ENCODE data around the gene DCBLD1.

DCBLD1 gene

DNA sequence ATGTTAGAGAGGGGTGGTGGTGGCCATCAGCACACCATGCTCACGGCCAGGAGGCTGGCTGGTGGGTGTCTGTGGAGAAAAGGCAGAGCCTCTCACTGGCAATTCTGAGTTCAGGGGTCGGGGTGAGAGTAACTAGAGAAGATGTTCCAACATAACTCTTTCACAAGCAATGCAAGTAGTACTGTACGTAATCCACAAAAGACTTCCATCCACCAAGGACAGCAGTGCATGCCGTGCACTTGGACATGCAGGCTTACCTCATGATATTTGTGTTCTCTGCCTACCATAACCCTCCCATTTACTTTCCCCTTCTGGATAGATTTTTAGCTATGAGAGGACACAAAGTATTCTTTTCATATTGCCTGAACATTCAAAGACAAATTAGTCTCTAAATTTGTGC lies 51.3 kb downstream of the DCBLD1 start:
- no peak for DNase-seq

DNA sequence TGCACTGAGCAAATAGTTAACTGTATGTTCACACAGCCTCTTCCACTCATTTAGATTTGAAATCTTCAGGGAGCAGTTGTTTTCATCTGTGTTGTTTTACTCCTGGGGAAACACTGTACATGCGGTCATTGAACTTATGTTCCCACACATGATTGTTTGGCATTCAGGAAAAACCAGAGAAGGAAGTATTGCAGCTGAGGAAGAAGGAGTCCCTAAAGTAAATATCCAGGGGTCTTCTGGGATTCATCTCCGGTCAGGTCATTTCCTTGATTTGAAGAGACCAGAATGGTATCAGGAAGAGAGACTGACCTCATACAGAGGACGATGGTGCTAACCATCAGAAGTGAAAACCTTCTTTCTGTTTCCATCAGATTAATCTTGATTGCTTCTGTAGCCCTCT lies 52.5 kb downstream of the DCBLD1 start:
- no peak for DNase-seq

DNA sequence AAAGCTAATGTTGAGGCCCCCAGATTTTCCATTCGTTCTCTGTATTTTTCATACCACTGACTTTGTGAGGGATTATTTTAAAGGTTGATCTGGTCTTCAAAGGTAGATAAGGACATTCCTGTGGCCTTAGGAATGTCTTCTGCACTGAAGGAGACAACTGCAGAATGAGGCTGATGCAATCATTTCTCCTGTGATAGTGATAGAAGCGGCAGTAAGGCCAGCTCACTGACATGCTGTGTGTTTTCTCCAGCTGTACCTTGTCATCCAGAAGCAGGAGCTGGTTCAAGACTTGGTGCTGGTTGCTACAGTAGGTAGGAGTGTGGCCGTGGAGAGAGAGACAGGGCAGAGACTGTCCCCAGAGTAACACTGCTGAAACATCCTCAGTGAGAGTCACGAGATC lies 53.8 kb downstream of the DCBLD1 start:
- no peak for DNase-seq

DNA sequence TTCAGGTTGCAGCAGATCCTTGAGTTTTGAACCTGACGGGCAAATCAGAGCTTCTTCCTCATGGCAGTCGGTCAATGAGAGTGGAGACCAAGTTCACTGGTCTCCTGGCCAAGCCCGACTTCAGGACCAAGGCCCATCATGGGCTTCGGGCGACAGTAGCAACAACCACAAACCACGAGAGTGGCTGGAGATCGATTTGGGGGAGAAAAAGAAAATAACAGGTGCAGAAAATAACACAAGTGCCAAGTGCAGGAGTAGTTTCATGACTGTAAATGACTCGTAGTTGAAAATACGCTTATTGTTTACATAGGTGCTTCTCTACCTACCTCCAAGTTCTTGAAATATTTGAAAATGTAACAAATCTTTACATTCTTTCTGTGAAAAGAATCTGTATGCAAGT lies 56.1 kb downstream of the DCBLD1 start:
- no peak for DNase-seq

DNA sequence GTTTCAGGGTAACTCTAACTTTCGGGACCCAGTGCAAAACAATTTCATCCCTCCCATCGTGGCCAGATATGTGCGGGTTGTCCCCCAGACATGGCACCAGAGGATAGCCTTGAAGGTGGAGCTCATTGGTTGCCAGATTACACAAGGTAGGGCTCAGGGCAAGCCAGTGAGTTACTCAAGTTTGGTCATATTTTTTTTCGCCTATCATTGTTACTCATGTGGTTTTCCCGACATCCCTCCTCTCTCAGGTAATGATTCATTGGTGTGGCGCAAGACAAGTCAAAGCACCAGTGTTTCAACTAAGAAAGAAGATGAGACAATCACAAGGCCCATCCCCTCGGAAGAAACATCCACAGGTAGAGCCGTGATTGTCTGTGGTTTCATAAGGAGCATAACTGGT lies 58.2 kb downstream of the DCBLD1 start:
- DNase-seq, result no peak

DNA sequence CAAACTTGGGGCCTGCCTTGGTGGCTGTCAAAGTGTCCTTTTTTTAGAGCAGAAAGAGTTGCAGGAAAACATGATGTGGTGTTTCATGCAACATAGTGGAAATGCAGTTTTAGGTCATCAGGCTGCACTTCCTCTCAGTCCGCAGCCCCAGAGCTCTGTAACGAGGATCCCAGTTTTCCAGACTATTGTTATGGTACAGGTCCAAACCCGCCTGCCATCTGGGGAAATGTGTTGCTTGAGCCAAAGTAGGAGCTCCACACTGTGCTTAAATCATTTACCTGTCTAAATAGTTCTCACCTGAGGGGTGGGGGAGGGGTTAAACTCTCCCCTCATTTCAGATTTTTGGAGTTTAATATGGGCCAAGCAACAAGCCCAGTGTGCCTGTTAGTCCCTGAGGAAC lies 60.0 kb downstream of the DCBLD1 start:
- DNase-seq, result peak; percentile 17

DNA sequence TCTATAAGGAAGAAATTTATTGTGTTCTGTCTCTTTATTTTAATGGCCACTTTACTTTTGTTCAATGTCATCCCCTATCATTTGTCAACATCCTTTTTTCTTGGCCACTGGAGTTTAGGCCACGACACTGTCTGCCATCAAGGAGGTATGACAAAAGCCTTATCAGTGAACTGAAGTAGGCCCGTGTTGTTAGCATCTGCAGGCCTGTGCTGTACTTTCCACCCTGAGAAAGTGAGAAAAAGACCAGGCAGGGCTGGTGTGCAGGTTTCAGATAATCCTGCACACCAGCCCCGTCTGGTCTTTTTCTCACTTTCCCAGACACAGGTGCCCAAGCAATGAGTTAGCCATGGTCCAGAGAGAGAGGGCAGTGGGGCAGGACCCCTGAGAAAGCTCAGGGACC lies 62.2 kb downstream of the DCBLD1 start:
- DNase-seq, result no peak

DNA sequence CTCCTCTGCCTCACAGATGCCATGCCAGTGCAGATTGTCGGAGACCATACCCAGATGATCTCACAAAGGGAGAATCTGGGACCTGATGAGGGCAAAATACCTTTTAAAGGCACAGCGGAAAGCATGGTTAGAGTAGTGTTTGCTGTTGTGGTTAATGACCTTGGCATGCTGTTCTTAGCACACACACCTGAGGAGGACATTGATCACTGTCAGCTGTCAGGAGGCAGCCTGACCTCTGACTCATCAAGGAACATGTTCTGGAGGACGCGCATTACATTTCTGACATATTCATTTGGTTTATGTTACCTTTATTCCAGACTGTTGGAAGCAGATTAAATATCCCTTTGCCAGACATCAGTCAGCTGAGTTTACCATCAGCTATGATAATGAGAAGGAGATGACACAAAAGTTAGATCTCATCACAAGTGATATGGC lies 62.7 kb downstream of the DCBLD1 start:
- peak; percentile 57 for DNase-seq

DNA sequence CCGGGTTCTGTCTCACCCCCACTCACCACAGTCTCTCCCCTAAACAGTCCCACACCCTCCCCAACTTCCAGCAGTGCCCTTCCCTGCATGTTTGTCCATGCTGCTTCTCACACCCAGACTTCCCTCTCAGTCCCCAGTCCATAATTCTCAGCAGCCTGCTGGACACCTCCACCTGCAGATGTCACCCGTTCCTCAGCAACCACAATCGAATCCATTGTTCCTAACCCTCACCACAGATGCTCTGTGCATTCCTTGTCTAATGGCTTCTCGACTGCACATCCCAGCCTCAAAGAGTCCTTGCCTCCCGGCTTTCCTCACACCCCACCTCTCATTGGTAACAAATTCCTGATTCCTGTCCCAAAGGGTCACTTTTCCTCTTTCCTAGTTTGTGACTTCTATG lies 64.2 kb downstream of the DCBLD1 start:
- peak; percentile 11 for DNase-seq

DNA sequence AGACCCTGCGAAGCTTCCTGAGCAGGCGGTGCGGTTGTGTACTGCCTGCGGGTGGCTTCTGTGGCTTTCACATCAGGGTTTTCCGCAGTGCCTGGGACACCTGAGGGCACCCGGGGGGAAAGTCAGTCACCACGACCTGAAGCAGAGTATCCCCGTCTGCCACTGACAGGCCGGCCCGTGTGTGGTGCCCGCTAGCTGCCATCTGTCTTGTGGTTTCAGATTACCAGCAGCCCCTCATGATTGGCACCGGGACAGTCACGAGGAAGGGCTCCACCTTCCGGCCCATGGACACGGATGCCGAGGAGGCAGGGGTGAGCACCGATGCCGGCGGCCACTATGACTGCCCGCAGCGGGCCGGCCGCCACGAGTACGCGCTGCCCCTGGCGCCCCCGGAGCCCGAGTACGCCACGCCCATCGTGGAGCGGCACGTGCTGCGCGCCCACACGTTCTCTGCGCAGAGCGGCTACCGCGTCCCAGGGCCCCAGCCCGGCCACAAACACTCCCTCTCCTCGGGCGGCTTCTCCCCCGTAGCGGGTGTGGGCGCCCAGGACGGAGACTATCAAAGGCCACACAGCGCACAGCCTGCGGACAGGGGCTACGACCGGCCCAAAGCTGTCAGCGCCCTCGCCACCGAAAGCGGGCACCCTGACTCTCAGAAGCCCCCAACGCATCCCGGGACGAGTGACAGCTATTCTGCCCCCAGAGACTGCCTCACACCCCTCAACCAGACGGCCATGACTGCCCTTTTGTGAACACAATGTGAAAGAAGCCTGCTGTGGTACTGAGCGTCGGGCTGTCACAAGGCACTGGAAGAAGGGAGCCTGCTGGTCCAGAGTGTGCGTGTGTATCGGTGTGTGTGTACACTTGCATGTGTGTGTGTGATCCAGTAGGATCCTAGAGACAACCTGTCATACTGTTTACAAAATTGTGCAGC lies 65.5 kb downstream of the DCBLD1 start:
- DNase-seq, result peak; percentile 14

DNA sequence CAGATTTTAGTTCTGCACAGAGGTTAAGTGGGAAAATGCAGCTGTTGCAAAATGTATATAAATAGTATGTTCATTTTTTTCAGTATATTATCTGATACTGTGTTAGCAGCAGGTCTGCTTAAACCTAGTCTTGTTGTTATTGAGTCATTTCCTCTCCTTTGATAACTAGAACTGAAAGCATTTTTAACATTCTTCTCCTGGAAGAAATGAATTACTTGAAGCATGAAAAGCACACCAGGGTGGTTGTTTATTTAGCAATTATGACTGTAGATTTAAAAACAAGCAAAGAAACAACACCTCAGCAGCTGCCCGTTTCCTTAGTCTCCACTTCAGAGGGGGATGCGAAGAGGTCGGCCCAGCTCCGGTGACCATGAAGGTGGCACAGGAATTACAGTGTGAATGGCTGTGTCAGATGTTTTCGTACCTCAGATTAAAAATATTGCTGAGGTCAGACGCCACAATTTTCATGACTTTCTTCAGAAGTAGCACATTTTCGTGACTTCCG lies 66.4 kb downstream of the DCBLD1 start:
- DNase-seq, result peak; percentile 51

DNA sequence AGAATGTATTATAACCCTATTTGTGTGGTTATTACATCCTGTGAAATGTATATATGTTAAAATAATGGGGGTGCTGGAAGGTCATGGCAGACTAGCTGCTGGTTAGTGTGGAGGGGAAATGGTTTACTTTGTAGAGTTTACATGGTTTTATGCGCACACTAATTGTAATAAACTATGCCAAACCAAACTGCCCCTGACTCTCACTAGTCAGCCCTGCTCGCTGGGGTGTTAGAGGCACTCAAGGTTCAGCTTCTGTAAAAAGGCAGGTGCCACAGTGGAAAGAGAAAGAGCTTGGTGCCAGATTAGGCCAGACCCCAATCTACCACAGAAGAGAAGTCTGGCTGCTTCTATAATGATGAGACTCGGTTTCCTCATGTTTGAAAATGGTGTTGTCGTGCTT lies 67.1 kb downstream of the DCBLD1 start:
- no peak for DNase-seq

DNA sequence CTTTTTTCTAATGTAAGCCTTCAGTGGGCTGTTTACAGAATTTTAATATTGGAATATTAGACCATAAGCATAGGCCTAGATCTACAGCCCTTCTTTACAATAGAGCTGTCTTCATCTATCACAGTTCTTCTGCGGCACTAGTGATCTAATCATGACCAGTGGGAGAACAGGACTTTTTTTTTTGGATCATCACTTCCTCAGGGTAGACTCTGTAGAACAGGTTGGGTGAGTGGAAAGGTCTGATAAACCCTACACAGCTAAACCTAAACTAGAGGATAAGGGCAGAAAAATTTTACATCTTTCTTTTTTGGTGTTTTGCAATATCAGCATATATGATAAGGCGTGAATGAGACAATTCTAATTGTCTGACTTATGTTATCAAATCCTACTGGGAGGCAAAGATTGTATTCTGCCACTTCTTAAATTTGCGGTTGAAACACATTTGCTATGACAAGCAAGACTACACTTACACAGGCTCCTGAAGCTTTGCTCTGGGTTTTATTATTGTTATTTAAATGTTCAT lies 67.7 kb downstream of the DCBLD1 start:
- DNase-seq, result no peak

DNA sequence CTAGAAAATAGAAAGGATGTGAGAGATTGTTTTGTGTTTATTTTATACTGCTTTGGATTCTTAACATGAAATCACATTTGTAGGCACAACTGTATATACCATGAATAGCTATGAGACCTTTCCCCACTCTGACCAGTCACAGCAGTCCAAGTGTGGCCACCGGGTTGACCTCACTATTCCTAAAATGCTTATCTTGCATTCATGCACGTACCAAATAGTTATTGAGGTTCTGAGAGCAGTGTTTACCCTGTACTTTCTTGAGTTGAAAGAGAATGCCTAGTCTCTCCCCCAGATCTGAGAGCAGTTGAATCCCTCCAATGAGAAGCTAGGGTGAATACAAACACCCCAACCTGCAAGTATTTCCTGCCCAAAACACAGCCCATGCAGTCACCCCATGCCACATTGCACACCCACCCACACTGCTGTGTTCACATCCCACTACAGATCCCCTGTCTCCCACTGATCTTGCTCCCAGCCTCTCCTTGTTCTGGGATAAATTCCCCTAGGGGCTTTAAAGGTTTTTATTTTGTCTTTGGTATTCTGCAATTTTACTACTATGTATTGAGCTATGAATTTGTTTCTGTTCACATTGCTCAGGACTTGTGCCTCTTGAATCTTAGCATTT lies 68.3 kb downstream of the DCBLD1 start:
- no peak for DNase-seq

DNA sequence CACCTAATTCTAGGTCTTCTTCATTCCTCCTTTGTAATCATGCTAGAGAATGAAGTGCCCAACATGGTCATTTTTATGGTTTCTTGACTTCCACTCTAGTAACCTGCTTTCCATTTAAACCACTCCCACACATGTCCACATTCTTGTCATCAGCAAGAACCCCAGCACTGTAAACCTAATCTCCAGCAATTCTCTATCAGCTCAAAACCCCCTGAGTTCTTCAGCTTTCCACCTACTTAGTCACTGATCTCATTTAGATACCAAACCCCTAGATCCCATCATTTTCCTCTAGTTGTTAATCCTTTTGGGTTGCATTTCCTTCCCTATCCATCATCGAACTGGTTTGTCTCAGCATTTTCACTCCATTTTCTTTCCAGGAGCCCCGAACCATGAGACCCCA lies 70.1 kb downstream of the DCBLD1 start:
- no peak for DNase-seq

DNA sequence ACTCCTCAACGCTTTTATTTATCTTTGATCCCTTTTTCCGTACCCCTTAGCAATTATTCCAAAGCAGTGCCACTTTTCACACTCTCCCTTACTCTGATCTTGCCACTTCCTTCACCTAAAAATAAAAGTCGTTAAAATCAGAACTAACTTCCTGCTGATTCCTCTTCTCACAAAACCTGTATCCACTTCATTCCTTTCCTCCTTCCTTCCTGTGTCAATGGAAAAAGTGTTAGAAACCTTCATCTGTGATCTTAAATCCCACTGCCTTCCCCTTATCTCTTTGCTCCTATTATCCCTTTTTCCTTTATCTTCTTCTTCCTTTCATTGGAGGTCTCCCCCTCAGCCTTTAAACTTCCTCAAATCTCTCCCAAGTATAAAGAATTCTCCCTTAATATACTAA lies 70.7 kb downstream of the DCBLD1 start:
- DNase-seq, result no peak

DNA sequence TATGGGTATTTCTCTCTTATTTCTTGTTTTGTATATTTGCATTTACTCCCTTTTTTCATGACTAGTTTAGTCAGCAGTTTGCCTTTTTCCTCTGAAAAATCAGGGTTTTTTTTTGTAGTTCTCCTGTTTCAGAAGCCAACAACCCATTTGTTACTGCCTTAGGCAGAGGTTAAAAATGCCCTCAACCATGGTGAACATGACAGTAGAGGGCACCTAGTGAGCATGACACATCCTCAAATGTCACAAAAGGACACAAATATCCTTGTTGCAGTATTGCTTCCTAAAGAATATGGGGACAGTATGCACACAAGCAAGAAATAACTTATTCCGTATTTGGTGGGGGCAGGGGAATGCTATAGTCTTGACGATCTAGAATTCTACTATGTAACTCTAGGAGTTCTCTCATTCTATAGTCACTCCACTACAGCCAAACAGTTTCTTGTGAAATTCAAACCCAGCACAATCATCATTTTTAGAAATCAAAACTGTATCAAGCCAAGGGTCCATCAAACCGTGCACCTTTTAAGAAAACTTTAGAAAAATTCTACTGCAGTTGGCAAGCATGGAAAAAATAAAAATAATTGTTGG lies 72.9 kb downstream of the DCBLD1 start:
- no peak for DNase-seq

DNA sequence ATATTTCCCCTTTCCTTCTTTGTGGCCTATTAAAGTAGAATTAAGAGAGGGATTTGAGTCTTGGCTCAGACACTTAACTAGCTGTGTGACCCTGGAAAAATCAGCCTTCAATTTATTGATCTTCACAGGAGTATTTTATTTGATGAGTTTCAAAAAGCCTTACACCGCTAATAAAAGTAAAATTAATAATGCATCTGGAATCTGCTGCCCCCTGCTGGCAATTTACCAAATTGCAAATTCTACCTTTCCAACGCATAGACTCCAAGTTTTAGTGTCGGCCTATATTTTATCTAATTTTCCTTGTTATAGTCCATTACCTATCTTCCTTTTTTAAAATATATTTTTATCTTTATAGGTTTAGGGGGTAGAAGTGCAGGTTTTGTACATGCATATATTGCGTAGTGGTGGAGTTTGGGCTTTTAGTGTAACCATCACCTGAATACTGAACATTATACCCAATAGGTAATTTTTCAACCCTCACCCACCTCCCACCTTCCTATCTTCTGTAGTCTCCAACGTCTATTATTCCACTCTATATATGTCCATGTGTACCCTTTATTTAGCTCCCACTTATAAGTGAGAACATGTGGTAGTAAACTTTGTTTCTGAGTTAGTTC lies 73.5 kb downstream of the DCBLD1 start:
- peak; percentile 8 for DNase-seq

DNA sequence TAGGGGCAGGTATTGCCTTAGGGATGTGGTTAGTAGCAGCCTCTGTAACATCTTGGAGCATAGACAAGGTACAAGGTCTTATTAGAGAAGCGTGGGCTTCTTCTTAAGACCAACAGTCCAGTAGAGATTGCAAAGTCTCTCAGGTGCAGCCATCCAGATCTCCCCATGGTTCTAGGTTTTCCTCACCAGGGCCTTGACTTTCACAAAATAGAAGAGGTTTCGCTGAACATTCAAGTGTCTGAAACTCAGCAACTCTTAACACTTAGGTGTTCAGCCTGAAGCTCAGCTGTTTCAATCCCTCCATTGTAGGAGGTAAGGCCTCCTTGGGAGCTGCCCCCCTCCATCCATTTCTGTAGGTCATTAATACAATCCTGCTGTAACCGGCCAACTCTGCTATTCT lies 75.5 kb downstream of the DCBLD1 start:
- DNase-seq, result no peak

DNA sequence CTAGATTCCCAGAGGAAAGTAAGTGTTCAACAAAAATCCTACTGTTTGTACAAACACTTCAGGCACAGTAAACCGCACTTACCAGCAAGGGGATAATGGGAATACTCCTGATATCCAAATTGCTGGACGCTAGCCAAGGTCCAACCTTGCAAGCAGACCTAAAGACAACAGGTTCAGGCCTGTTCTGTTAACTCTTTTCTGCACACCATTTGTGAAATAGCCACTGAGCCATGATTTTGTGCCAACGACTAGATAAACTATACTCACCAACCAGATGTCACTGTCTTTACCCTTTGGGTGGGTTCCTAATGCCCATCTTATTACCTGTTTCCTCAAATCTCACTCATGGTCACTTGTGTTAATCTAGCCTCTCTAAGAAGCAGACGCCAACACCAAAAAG lies 76.3 kb downstream of the DCBLD1 start:
- peak; percentile 19 for DNase-seq

DNA sequence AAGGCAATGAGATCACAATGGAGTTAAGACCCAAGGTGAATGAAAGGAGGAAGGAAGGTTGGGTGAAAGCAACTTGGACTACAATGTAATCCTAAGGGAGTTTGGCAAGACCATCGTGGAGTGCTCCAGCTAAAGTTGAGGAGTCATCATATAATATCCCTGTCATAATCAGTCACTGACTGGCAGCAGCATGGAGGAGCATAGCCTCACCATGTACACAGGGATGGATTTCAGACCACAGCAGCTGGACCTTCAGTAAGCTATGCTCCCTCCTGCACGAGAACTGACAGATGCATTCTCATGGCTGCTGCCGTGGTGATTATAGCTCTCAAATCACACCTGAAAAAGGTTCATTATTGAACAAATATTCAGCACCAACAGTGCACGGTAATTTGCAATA lies 76.8 kb downstream of the DCBLD1 start:
- DNase-seq, result peak; percentile 6

DNA sequence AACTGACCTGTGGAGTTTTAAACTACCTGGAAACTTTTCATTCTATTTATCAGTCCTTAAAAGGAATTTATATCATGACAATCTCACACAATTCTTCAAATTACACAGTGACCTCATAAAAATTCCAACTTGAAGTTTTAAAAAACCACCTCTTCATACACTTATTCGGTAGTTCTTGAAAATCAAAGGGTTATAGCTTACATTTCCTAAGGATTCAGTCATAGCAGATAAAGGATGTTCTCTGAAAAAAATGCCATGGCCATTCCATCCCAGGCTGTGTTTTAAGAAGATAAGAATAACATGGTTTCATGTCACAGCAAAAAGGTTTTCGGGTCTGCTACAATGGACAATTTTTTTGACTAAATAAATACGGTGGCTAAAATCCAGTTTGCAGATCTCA lies 78.7 kb downstream of the DCBLD1 start:
- no peak for DNase-seq

DNA sequence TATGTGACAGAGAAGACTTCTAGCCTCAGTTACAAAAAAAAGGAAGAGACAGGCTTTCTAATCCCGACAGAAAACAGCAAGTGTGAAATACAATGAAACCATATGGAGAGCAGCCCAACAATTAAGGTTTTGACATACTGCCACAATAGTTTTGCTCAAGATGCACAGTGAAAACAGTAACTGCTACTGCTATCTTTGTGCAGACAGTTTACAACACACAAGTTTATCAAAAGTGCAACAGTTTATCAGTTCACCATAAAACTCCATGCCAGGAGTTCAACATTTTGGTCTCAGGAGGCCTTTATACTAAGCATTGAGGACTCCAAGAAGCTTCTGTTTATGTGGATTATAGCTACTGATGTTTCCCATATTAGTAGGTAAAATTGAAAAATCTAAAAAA lies 82.2 kb downstream of the DCBLD1 start:
- DNase-seq, result no peak

Data from NCI-H69 (cell line).